Activated CD8-positive, alpha-beta memory T cell treated with anti-CD3 and anti-CD28 coated beads, Interleukin-2, amount 50 U/mL, for 24 hours (primary cell): ENCODE results near the gene PRPF39.
"Not testable (repeated sequence)": the region's sequence is repeated elsewhere in the genome, so short reads cannot be mapped to it uniquely, and the experiment has no call there.

Experiments used
- DNase-seq: peaks from one replicate; pipeline ENCODE4 v3.0.0-alpha.2; 2020; ENCODE audit errors: extremely low read depth

Gene PRPF39

DNA sequence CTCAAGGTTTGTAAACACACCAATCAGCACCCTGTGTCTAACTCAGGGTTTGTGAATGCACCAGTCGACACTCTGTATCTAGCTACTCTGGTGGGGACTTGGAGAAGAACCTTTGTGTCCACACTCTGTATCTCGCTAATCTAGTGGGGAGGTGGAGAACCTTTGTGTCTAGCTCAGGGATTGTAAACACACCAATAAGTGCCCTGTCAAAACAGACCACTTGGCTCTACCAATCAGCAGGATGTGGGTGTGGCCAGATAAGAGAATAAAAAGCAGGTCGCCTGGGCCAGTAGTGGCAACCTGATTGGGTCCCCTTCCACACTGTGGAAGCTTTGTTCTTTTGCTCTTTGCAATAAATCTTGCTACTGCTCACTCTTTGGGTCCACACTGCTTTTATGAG is 2.8 kb upstream of the PRPF39 start:
- not testable (repeated sequence) for DNase-seq

GRCh38 chr14:45082420-45082819 is 1.5 kb upstream of the PRPF39 start:
- no peak for DNase-seq

DNA sequence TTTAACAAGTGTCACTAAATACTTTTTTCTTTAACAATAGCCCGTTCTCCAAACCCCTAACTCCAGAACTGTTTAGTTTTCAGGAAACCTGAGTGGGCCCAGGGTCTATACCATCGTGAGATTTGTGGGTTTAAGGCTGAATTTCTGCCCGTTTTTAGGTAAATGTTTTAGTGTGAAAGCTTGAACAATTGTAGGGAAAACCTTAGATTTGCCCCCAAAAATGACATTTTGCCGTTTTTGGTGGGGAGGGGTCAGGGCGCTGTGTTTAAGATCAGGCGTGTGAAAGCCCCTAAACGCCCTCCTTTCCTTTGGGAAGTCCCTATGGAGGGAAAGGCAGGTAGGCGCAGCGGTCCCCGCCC is 320 bp upstream of the PRPF39 start:
- no peak for DNase-seq

- DNase-seq = no peak
Observed at GRCh38 chr14:45084946-45085346, 1.0 kb downstream of the PRPF39 start.

- no peak for DNase-seq
Observed at GRCh38 chr14:45089813-45090212, 5.9 kb downstream of the PRPF39 start.

DNA sequence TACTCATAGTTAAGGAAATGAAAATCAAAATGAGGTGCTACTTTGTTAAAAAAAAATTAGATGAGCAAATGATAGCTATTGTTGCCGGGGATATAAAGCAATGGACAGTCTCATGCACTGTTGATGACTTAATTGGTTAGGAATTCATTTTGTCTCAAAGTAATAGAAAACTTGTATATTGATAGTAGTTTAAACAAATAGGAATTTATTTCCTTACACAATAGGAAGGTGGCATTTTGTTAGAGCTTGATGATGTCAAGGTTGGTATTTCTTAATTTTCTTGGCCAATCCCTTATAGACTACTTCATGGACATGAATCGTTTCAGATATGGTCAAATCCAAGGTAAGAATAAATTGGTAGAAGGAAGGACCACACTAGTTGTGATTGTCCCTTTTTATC is 7.8 kb downstream of the PRPF39 start:
- no peak for DNase-seq

GRCh38 chr14:45094275-45094674 is 10.4 kb downstream of the PRPF39 start:
- DNase-seq = no peak

DNA sequence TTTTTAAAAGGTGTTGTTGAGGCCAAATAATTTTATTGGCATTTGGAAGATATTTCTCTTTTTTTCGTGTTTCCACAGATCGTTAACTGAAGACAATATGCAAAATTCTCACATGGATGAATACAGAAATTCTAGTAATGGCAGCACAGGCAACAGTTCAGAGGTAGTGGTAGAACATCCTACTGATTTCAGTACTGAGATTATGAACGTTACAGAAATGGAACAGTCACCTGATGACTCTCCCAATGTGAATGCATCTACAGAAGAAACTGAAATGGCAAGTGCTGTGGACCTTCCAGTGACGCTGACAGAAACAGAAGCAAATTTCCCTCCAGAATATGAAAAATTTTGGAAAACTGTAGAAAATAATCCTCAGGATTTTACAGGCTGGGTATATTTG is 11.2 kb downstream of the PRPF39 start:
- no peak for DNase-seq

- DNase-seq = no peak
Observed at GRCh38 chr14:45096218-45096617, 12.3 kb downstream of the PRPF39 start.

DNA sequence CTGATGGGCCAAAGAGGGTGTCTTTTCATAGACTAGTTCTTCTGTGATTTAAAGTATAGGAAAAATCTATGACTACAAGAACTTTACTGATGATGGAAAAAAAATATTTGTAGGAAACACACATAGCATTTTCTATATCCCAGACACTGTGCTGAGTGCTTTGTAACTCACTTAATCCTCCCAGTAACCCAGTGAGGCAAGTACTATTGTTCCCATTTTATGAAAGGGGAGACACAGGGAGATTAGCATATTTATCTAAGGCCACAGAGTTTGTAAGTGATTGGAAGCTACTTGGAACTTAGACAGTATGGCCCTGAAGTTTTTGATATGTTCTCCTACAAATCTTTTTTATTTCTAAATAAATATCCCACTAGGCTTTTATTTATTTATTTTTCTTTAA is 19.9 kb downstream of the PRPF39 start:
- DNase-seq = no peak

DNA sequence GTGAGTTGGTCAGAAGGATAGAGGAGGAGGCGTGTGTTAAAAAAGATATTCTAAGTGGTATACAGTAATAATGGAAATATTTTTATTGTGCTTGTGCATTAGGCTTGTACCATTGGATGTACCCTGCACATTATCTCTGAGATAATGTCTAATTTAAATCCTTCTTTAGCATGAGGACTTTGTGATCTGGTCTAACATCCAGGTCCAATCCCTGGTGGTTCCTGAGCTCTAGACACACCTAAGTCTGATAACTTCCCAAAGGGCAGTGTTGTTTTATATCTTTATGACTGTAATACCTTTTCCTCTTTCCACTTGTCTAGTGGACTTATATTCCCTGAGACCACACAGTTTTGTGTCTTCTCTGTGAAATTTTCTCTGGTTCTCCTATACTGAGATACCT is 20.6 kb downstream of the PRPF39 start:
- no peak for DNase-seq

DNA sequence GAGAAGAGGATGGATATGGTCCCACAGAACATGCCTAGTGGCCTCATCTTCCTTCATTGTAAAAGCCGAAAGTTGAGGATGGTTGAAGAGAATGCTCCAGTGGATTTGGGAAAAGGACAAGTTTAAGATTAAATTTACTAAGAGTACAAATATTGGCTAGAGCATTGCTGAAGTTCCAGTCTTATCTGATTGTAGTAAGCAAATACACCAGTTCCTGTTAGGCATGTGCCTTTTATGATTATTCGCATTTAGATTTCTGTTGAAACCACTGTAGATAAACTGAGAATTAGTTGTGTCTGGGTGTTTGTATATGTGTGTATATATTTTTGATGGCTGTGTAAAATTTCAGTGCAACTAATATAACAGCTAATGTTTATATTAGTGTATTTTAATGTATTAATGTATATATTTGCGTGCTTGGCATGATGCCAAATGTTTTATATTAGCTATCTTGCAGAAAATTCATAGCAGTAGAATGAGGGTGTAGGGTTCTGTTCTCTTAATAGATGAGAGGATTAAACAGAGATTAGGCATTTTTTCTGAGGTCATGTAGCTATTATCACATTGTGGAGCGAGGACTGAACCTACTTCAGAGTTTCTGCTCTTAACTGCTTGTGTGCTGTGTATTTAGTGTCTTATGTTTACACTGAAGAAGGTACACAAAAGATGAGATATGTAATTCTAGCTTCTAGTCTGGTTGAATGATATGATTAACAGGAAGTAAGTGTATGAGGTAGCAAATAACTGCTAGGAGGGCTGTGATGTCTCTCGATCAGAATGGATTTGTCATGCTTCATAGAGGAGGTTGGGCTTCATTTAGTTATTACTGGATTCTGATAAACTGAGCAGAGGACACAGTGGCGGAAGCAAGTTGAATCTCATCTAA is 29.2 kb downstream of the PRPF39 start:
- no peak for DNase-seq

- no peak for DNase-seq
Observed at GRCh38 chr14:45114327-45114726, 30.4 kb downstream of the PRPF39 start.

- DNase-seq = no peak
Observed at GRCh38 chr14:45118594-45118993, 34.7 kb downstream of the PRPF39 start.

- DNase-seq = no peak
Observed at GRCh38 chr14:45120096-45120495, 36.2 kb downstream of the PRPF39 start.

DNA sequence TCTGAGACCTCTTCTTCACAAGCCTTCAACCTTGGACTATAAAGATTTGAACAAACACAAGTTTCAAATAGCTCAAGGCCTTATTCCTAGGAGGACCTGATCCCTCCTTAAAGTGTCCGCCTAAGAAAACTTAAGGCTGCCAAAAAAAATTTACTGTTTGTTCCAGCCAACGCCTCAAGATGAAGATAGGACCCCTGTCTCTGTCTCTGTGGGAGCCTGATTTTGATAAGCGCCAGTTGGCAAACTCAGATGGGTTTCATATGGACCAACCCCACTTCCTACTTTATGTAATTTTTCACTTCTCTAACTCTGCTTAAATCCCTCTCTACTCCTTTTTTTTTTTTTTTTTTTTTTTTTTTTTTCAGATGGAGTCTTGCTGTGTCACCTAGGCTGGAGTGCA is 39.4 kb downstream of the PRPF39 start:
- no peak for DNase-seq

DNA sequence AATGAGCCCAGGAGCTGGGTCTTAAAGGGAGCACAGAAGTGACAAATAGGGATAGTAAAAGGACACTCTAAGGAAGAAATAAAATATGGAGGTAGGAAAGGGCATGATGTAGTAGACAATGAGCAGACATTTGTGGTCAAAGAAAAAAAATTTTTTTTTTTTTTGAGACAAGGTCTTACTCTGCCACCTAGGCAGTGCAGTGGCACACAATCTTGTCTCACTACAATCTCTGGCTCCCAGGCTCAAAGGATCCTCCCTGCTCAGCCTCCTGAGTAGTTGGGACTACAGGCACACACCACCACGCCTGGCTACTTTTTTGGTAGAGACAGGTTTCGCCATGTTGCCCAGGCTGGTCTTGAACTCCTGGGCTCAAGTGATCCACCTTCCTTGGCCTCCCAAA is 41.8 kb downstream of the PRPF39 start:
- no peak for DNase-seq

- DNase-seq = no peak
Observed at GRCh38 chr14:45128963-45129629, 45.2 kb downstream of the PRPF39 start.

DNA sequence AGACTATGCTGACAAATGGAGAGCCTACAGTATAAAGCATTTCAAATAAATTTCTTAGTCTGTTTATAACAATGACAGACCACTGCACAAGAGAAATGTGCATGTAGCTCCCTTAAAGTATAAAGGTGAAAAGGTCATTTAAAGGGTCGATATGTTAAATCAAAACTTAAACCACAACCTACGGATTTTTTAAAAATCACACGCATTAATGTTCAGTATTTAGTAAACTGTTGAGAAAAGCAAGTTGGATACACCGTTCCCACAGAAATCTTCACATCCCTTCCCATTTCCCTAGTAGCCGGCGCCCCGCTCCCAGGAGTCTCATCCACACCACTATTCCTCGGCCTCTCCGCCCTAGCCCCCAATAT is 49.8 kb downstream of the PRPF39 start:
- DNase-seq = no peak

- DNase-seq = peak; percentile 89
Observed at GRCh38 chr14:45134051-45134958, 50.4 kb downstream of the PRPF39 start, which contains the start of gene FKBP3. Gene FKBP3 (minus strand): TSS chr14:45134481. CDS start chr14:45134456, 25 bp downstream.

- no peak for DNase-seq
Observed at GRCh38 chr14:45135156-45135555, 51.2 kb downstream of the PRPF39 start.

GRCh38 chr14:45135659-45136395 is 51.9 kb downstream of the PRPF39 start, which contains the start of gene FANCM:
Gene FANCM (plus strand): TSS chr14:45135930. CDS start chr14:45136032, 102 bp downstream.
- peak; percentile 75 for DNase-seq
